ENCODE data around the gene CAMTA1.

GRCh38 chr1:7675431-7676273 lies 890.4 kb downstream of the CAMTA1 start:
- TF ChIP-seq, protein P1, sequence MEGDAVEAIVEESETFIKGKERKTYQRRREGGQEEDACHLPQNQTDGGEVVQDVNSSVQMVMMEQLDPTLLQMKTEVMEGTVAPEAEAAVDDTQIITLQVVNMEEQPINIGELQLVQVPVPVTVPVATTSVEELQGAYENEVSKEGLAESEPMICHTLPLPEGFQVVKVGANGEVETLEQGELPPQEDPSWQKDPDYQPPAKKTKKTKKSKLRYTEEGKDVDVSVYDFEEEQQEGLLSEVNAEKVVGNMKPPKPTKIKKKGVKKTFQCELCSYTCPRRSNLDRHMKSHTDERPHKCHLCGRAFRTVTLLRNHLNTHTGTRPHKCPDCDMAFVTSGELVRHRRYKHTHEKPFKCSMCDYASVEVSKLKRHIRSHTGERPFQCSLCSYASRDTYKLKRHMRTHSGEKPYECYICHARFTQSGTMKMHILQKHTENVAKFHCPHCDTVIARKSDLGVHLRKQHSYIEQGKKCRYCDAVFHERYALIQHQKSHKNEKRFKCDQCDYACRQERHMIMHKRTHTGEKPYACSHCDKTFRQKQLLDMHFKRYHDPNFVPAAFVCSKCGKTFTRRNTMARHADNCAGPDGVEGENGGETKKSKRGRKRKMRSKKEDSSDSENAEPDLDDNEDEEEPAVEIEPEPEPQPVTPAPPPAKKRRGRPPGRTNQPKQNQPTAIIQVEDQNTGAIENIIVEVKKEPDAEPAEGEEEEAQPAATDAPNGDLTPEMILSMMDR (IDR thresholded peaks at IDR 0.05), result no peak
- TF ChIP-seq FOSL2 (IDR thresholded peaks at IDR 0.05; ENCODE audit: borderline replicate concordance, low read depth), result no peak
- no peak for TF ChIP-seq EZH2phosphoT487 (IDR thresholded peaks at IDR 0.05; ENCODE audit: borderline replicate concordance, low read depth)
- no peak for TF ChIP-seq FOXM1 (IDR thresholded peaks at IDR 0.05; ENCODE audit: low read depth)
- no peak for TF ChIP-seq TAF1 (IDR thresholded peaks at IDR 0.05; ENCODE audit: borderline replicate concordance, low read depth, low read length)
- TF ChIP-seq SMC3 (IDR thresholded peaks at IDR 0.05; ENCODE audit: low read depth, low read length), result no peak
- no peak for TF ChIP-seq POLR2AphosphoS5 (IDR thresholded peaks at IDR 0.05; ENCODE audit: low read depth, low read length)
- no peak for TF ChIP-seq RAD21 (IDR thresholded peaks at IDR 0.05; ENCODE audit: low read length)
